SK-N-SH (cell line): ENCODE measurements around the gene FAT1. TPM values are rescaled to one million over a fixed set of nuclear protein-coding genes. Genes with fewer than 3 reads are reported as not detected.
"Not testable (repeated sequence)": the region's sequence is repeated elsewhere in the genome, so short reads cannot be mapped to it uniquely, and the experiment has no call there.

ENCODE experiments used
- CTCF ChIA-PET: fragments of 300-600, 350-600 bp; formaldehyde crosslinking; extraction: SDS; loops from one replicate; lab custom pipeline; 2021; lab: Yijun Ruan, JAX
- POLR2A ChIA-PET: fragments of 350-600 bp; sonication (Branson Sonifier 250); formaldehyde crosslinking; extraction: SDS; loops from one replicate; lab custom pipeline; 2020; ENCODE audit warnings: antibody characterized with exemption, inconsistent platforms; lab: Yijun Ruan, JAX
- DNase-seq: peaks from one replicate; pipeline ENCODE4 v3.0.0; 2012
- H2AFZ ChIP-seq: fragments of 200-600 bp; sonication (generic); 2 replicates; pipeline ENCODE4 v1.8.1; 2016; ENCODE audit warnings: antibody characterized with exemption, mild to moderate bottlenecking, low read depth
- H3F3A ChIP-seq: fragments of 200-600 bp; sonication (generic); replicated peaks from 2 replicates; pipeline ENCODE3; 2016; ENCODE audit warnings: antibody characterized with exemption, mild to moderate bottlenecking; ENCODE audit not compliant: insufficient read depth
- H3K27ac ChIP-seq, 2 experiments: fragments of 200-500 bp in 1 of 2; fragments of 200-600 bp in 1 of 2; sonication (Bioruptor generic) in 1 of 2; sonication (generic), shearing (Covaris generic) in 1 of 2; 2 replicates each; pipeline versions ENCODE4 v1.5.1 to v1.6.1; 2014 to 2016; ENCODE audit warnings: low read depth in 2 of 2, inconsistent platforms in 1 of 2, low read length in 1 of 2, mild to moderate bottlenecking in 1 of 2, mixed read lengths in 1 of 2
- H3K27me3 ChIP-seq: fragments of 200-600 bp; sonication (generic), shearing (Covaris generic); 2 replicates; pipeline ENCODE4 v1.6.1; 2016; ENCODE audit warnings: mixed run types; ENCODE audit not compliant: insufficient read depth
- H3K36me3 ChIP-seq, 2 experiments: fragments of 200-500 bp in 1 of 2; fragments of 200-600 bp in 1 of 2; sonication (Bioruptor generic) in 1 of 2; sonication (generic) in 1 of 2; replicated peaks in 1 of 2; 2 replicates each; pipeline versions ENCODE3 to v1.5.1; 2014 to 2016; ENCODE audit warnings: low read length in 1 of 2, mild to moderate bottlenecking in 1 of 2; ENCODE audit not compliant: insufficient read depth in 2 of 2, control insufficient read depth in 1 of 2
- H3K4me1 ChIP-seq, 2 experiments: fragments of 200-500 bp in 1 of 2; fragments of 200-600 bp in 1 of 2; sonication (Bioruptor generic) in 1 of 2; sonication (generic), shearing (Covaris generic) in 1 of 2; 2 replicates each; pipeline versions ENCODE4 v1.5.1 to v1.6.1; 2014 to 2016; ENCODE audit warnings: low read depth in 1 of 2, low read length in 1 of 2, mixed run types in 1 of 2; ENCODE audit not compliant: insufficient read depth in 2 of 2, control insufficient read depth in 1 of 2
- H3K4me2 ChIP-seq: fragments of 200-600 bp; sonication (generic), shearing (Covaris generic); 2 replicates; pipeline ENCODE4 v1.6.1; 2017; ENCODE audit warnings: mixed run types
- H3K4me3 ChIP-seq, 2 experiments: fragments of 200-500 bp in 1 of 2; fragments of 200-600 bp in 1 of 2; sonication (Bioruptor generic) in 1 of 2; sonication (generic), shearing (Covaris generic) in 1 of 2; 2 replicates each; pipeline versions ENCODE4 v1.5.1 to v1.8.1; 2014 to 2016; ENCODE audit warnings: low read depth in 2 of 2, inconsistent platforms in 1 of 2, low read length in 1 of 2, mild to moderate bottlenecking in 1 of 2, mixed read lengths in 1 of 2, moderate library complexity in 1 of 2
- H3K79me2 ChIP-seq: fragments of 200-600 bp; sonication (generic); 2 replicates; pipeline ENCODE4 v1.8.1; 2017; ENCODE audit warnings: mild to moderate bottlenecking; ENCODE audit not compliant: insufficient read depth
- H3K9ac ChIP-seq: fragments of 200-600 bp; sonication (generic); 2 replicates; pipeline ENCODE4 v1.6.1; 2017; ENCODE audit warnings: mixed run types
- H3K9me2 ChIP-seq: fragments of 200-600 bp; sonication (generic); 2 replicates; pipeline ENCODE4 v1.6.1; 2017; ENCODE audit warnings: mixed run types
- H3K9me3 ChIP-seq: fragments of 200-600 bp; sonication (generic); 2 replicates; pipeline ENCODE4 v1.6.1; 2017; ENCODE audit warnings: mixed run types, mild to moderate bottlenecking, moderate library complexity
- H4K20me1 ChIP-seq: fragments of 200-600 bp; sonication (generic); 2 replicates; pipeline ENCODE4 v1.6.1; 2017; ENCODE audit warnings: mild to moderate bottlenecking, mixed run types; ENCODE audit not compliant: insufficient read depth
- ELF1 ChIP-seq: IDR thresholded peaks from 2 replicates; pipeline ENCODE4 v1.4.0; 2012
- EP300 ChIP-seq, 2 experiments: IDR thresholded peaks; 2 replicates each; pipeline versions ENCODE4 v1.4.0 to v1.6.1; 2012; ENCODE audit warnings: borderline replicate concordance in 1 of 2, low read depth in 1 of 2, low read length in 1 of 2
- FOSL2 ChIP-seq: IDR thresholded peaks from 2 replicates; pipeline ENCODE4 v1.4.0; 2012; ENCODE audit warnings: low read depth, mild to moderate bottlenecking, moderate library complexity, borderline replicate concordance
- FOXM1 ChIP-seq: IDR thresholded peaks from 2 replicates; pipeline ENCODE4 v1.4.0; 2012; ENCODE audit warnings: low read depth, mild to moderate bottlenecking
- MEF2A ChIP-seq: IDR thresholded peaks from 2 replicates; pipeline ENCODE4 v1.4.0; 2012; ENCODE audit warnings: low read depth, borderline replicate concordance
- NFIC ChIP-seq: IDR thresholded peaks from 2 replicates; pipeline ENCODE4 v1.4.0; 2012; ENCODE audit warnings: borderline replicate concordance
- NRF1 ChIP-seq: IDR thresholded peaks from 2 replicates; pipeline ENCODE4 v1.6.1; 2012; ENCODE audit warnings: low read depth, mild to moderate bottlenecking, low read length
- TEAD4 ChIP-seq: IDR thresholded peaks from 2 replicates; pipeline ENCODE4 v1.4.0; 2012; ENCODE audit warnings: mild to moderate bottlenecking, borderline replicate concordance; ENCODE audit not compliant: insufficient read depth
- YY1 ChIP-seq: IDR thresholded peaks from 2 replicates; pipeline ENCODE4 v1.4.0; 2012; ENCODE audit warnings: low read depth, mild to moderate bottlenecking
- WGBS: methylation state at CpG from one replicate; pipeline ENCODE4 v1.1.6; 2017; ENCODE audit warnings: low lambda C conversion rate; 5-methylcytosine and 5-hydroxymethylcytosine counted together
- polyA plus RNA-seq, 3 experiments: library from polyadenylated mRNA; depleted of rRNA; stranded (reverse); fragments of >200 nt; gene quantifications; 2 replicates each; pipeline ENCODE4 v1.2.3, GENCODE V29; 2012
- TF ChIP-seq, protein P1 (sequence below): IDR thresholded peaks from 2 replicates; pipeline ENCODE4 v1.6.1; 2012; ENCODE audit warnings: mild to moderate bottlenecking, low read depth, low read length, moderate library complexity
- TF ChIP-seq, protein P2 (sequence below): fragments of 150-350 bp; IDR thresholded peaks from 2 replicates; pipeline ENCODE4 v1.6.1; 2017; ENCODE audit warnings: antibody characterized with exemption, low read length, low read depth, borderline replicate concordance
- TF ChIP-seq, protein P3 (sequence below): IDR thresholded peaks from 2 replicates; pipeline ENCODE4; 2012

Gene FAT1
- polyA plus RNA-seq, 1 of the 3 experiments (the other 2 are of a cell fraction) = 41.3 TPM

DNA sequence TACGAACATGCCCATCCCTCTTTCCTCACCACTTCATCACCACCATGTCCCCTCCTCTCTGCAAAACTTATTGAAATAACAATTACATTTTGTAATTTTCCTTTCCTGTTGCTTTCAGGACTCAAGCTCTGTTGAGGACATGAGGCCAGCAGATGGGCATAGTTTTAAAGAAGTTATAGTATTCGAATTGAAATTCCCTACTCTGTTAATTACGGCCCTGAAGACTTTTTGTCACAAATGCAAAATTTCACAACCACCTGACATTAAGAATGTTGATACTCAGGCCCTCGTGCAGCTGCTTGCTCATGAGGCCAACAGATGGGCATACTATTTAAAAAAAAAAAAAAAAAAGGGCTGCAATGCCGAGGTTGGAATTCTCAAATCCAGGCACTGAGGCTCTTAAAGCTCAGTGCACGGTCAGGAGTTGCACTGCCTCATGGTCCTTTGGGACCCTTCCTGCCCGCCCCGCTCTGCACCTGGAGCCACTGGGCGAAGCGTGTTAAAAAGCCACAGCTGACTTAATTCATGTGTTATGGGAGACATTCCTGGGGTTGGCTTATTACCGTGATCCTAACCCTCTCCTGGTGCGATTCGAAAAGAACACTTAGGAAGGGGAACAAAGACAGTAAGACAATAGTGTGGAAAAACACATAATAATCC, 34.2 kb upstream of the FAT1 start (continued):
- TF ChIP-seq, protein P1, sequence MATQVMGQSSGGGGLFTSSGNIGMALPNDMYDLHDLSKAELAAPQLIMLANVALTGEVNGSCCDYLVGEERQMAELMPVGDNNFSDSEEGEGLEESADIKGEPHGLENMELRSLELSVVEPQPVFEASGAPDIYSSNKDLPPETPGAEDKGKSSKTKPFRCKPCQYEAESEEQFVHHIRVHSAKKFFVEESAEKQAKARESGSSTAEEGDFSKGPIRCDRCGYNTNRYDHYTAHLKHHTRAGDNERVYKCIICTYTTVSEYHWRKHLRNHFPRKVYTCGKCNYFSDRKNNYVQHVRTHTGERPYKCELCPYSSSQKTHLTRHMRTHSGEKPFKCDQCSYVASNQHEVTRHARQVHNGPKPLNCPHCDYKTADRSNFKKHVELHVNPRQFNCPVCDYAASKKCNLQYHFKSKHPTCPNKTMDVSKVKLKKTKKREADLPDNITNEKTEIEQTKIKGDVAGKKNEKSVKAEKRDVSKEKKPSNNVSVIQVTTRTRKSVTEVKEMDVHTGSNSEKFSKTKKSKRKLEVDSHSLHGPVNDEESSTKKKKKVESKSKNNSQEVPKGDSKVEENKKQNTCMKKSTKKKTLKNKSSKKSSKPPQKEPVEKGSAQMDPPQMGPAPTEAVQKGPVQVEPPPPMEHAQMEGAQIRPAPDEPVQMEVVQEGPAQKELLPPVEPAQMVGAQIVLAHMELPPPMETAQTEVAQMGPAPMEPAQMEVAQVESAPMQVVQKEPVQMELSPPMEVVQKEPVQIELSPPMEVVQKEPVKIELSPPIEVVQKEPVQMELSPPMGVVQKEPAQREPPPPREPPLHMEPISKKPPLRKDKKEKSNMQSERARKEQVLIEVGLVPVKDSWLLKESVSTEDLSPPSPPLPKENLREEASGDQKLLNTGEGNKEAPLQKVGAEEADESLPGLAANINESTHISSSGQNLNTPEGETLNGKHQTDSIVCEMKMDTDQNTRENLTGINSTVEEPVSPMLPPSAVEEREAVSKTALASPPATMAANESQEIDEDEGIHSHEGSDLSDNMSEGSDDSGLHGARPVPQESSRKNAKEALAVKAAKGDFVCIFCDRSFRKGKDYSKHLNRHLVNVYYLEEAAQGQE = no peak
- TF ChIP-seq EP300 (IDR thresholded peaks at IDR 0.05; ENCODE audit: borderline replicate concordance in 1 of 2, low read depth in 1 of 2, low read length in 1 of 2) (no peak), NFIC (no peak)

DNA sequence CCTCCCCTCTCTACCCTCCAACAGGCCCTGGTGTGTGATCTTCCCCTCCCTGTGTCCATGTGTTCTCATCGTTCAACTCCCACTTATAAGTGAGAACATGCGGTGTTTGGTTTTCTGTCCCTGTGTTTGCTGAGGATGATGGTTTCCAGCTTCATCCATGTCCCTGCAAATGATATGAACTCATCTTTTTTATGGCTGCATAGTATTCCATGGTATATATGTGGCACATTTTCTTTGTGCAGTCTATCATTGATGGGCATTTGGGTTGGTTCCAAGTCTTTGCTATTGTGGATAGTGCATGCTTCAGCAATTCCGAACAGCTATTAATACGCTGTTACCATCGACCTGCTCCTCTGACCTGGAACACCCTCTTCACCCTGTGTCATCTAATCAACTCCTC, 32.9 kb upstream of the FAT1 start:
- H3K79me2 ChIP-seq, H3K36me3 ChIP-seq, CTCF ChIA-PET, H3K27me3 ChIP-seq, H3K9me3 ChIP-seq, H3K27ac ChIP-seq, H3F3A ChIP-seq, H3K4me3 ChIP-seq, POLR2A ChIA-PET, H3K4me2 ChIP-seq, DNase-seq, H3K9ac ChIP-seq, H3K4me1 ChIP-seq, H2AFZ ChIP-seq, H4K20me1 ChIP-seq, H3K9me2 ChIP-seq: not testable (repeated sequence)
- 54% methylated on average over 5 of the region's 5 CpGs for WGBS

DNA sequence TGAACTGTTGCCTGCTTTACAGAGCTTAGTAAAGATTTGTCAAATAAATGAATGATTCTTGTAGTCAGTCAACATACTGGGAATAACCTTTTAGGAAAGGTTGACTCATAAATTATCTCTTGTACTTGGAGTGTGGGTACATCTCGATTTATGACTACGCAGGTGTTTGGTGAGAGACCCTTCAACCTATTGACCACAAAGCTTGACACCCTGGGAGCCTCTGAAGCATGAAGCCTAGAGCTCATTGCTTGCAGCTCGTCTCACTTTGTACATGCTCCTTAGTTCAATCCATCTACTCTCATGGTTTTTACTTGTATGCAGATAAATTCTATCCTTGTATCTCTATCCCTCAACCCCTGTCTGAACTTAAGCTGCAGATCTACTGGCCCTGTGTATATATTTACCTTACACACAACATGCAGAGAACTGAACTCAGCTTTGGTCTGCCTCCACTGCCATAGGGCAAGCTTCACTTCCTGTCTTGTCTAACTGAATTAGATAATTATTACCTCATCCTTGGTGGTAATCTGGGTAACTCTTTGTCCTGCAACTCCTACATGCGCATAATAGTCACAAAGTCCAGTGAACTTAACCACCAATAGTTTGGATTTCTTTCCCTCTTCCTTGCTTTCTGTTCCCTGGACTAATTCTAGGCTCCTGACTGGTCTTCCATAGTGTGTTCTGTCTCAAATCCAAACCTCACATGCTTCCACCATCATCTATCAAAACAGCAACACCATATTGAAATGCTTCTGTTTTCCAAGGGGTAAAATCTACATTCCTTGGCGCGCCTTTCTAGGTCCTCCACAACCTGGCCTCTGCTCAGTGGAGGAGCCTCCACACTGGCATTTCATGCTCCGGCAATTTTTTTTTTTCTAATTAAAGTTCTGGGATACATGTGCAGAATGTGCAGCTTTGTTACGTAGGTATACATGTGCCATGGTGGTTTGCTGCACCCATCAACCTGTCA, 32.2 kb upstream of the FAT1 start:
- TF ChIP-seq TEAD4 (no peak), YY1 (no peak), NRF1 (no peak), MEF2A (no peak), FOSL2 (no peak), FOXM1 (no peak), ELF1 (no peak)
- TF ChIP-seq, protein P2, sequence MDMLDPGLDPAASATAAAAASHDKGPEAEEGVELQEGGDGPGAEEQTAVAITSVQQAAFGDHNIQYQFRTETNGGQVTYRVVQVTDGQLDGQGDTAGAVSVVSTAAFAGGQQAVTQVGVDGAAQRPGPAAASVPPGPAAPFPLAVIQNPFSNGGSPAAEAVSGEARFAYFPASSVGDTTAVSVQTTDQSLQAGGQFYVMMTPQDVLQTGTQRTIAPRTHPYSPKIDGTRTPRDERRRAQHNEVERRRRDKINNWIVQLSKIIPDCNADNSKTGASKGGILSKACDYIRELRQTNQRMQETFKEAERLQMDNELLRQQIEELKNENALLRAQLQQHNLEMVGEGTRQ = no peak
- TF ChIP-seq, protein P3, sequence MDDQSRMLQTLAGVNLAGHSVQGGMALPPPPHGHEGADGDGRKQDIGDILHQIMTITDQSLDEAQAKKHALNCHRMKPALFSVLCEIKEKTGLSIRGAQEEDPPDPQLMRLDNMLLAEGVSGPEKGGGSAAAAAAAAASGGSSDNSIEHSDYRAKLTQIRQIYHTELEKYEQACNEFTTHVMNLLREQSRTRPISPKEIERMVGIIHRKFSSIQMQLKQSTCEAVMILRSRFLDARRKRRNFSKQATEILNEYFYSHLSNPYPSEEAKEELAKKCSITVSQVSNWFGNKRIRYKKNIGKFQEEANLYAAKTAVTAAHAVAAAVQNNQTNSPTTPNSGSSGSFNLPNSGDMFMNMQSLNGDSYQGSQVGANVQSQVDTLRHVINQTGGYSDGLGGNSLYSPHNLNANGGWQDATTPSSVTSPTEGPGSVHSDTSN = no peak
- no peaks in the 10 kb centered on the region for H3K36me3 ChIP-seq
- no peaks in the 10 kb centered on the region for H3K9me3 ChIP-seq
- POLR2A ChIA-PET = no interaction called here
- H2AFZ ChIP-seq = no peak overlapping the region
- H3K27ac ChIP-seq = no peak overlapping the region
- H3K4me2 ChIP-seq = no peak overlapping the region
- no peak for DNase-seq
- no peaks in the 10 kb centered on the region for H3F3A ChIP-seq
- H3K4me1 ChIP-seq = no peaks in the 10 kb centered on the region
- no peaks in the 10 kb centered on the region for H3K79me2 ChIP-seq
- no peaks in the 10 kb centered on the region for H3K9me2 ChIP-seq
- H3K4me3 ChIP-seq = no peak overlapping the region
- no peak overlapping the region for H3K9ac ChIP-seq
- H3K27me3 ChIP-seq = no peaks in the 10 kb centered on the region
- CTCF ChIA-PET = no interaction called here
- WGBS = 44% methylated on average over 8 of the region's 8 CpGs
- H4K20me1 ChIP-seq = no peaks in the 10 kb centered on the region
